GM12878 (cell line): Measurements from ENCODE around the gene MMP14. TPM values are rescaled to one million over a fixed set of nuclear protein-coding genes. Genes with fewer than 3 reads are reported as not detected.

ENCODE experiments used
- ATAC-seq: fragments of 200-7000 bp; cut with Tn5 transposase; 3 replicates; pipeline ENCODE4 v1.9.1; 2020; ENCODE audit warnings: mild to moderate bottlenecking, moderate library complexity
- BruUV-seq: library from RNA; stranded (reverse); fragments of 400-500 nt; replicated peaks from 2 replicates; lab custom pipeline; 2021; lab: Mats Ljungman, UMichigan
- CTCF ChIA-PET: fragments of 300-600 bp; sonication (Branson Sonifier 250); formaldehyde crosslinking; extraction: SDS; loops from one replicate; lab custom pipeline; 2021; ENCODE audit warnings: inconsistent platforms; lab: Yijun Ruan, JAX
- POLR2A ChIA-PET: fragments of 350-600 bp; formaldehyde crosslinking; extraction: SDS; loops from one replicate; lab custom pipeline; 2021; ENCODE audit warnings: inconsistent platforms; lab: Charles Lee
- RAD21 ChIA-PET: fragments of 300-600 bp; sonication (Branson Sonifier 250); formaldehyde crosslinking; loops from one replicate; lab custom pipeline; 2023; ENCODE audit warnings: antibody characterized with exemption; ENCODE audit not compliant: unreplicated experiment; lab: Charles Lee
- SMC1A ChIA-PET: fragments of 300-600 bp; sonication (Branson Sonifier 250); formaldehyde crosslinking; loops from one replicate; lab custom pipeline; 2023; ENCODE audit not compliant: unreplicated experiment, uncharacterized antibody; lab: Charles Lee
- DNase-seq: peaks from one replicate; pipeline ENCODE4 v3.0.0-alpha.2; 2011; ENCODE audit warnings: low read depth, low spot score
- FAIRE-seq: peaks from 3 replicates; lab custom pipeline; 2011; peaks lifted over from hg19 to GRCh38; lab: Jason Lieb, UNC
- H2AFZ ChIP-seq: 2 replicates; pipeline ENCODE4 v1.6.0; 2011; ENCODE audit warnings: low read depth, low read length, control low read depth; ENCODE audit not compliant: control insufficient read depth
- H3K27ac ChIP-seq: 2 replicates; pipeline ENCODE4 v1.5.1; 2011; ENCODE audit warnings: control low read depth; ENCODE audit not compliant: control insufficient read depth, insufficient read depth
- H3K27me3 ChIP-seq, 2 experiments: replicated peaks in 1 of 2; 2 replicates each; pipeline versions ENCODE4 v1.6.0 to v1.6.1; 2011; ENCODE audit warnings: low read length in 1 of 2; ENCODE audit not compliant: control insufficient read depth in 2 of 2, insufficient read depth in 2 of 2
- H3K36me3 ChIP-seq, 2 experiments: 2 replicates each; pipeline ENCODE4 v1.5.1; 2011; ENCODE audit warnings: low read length in 1 of 2; ENCODE audit not compliant: control insufficient read depth in 2 of 2, insufficient read depth in 2 of 2
- H3K4me1 ChIP-seq: 2 replicates; pipeline ENCODE4 v1.6.1; 2011; ENCODE audit warnings: mild to moderate bottlenecking, low read length, moderate library complexity, mixed read lengths; ENCODE audit not compliant: control insufficient read depth, insufficient read depth
- H3K4me2 ChIP-seq: 2 replicates; pipeline ENCODE4 v1.6.0; 2011; ENCODE audit warnings: control low read depth; ENCODE audit not compliant: control insufficient read depth, insufficient read depth
- H3K4me3 ChIP-seq: fragments of 200-600 bp; sonication (generic); 2 replicates; pipeline ENCODE4 v1.5.1; 2016
- H3K79me2 ChIP-seq: 2 replicates; pipeline ENCODE4 v1.6.0; 2011; ENCODE audit warnings: low read length; ENCODE audit not compliant: control insufficient read depth, insufficient read depth
- H3K9ac ChIP-seq: 2 replicates; pipeline ENCODE4 v1.8.0; 2011; ENCODE audit warnings: low read length, control low read depth, mixed read lengths; ENCODE audit not compliant: control insufficient read depth, insufficient read depth
- H3K9me3 ChIP-seq: replicated peaks from 3 replicates; pipeline ENCODE4 v1.5.1; 2011; ENCODE audit warnings: mild to moderate bottlenecking, low read length; ENCODE audit not compliant: control insufficient read depth, insufficient read depth
- H4K20me1 ChIP-seq: 2 replicates; pipeline ENCODE4 v1.6.0; 2011; ENCODE audit not compliant: control insufficient read depth, insufficient read depth
- POLR2A ChIP-seq: IDR thresholded peaks from 2 replicates; pipeline ENCODE4 v1.6.1; 2011; ENCODE audit warnings: low read depth, mild to moderate bottlenecking, low read length
- RFX5 ChIP-seq: IDR thresholded peaks from 2 replicates; pipeline ENCODE4 v1.6.1; 2011; ENCODE audit warnings: low read depth, low read length, improper control_type of control experiment
- WGBS: methylation state at CpG from one replicate; pipeline ENCODE4 v1.1.6; 2016; ENCODE audit warnings: low lambda C conversion rate; ENCODE audit not compliant: insufficient replicate concordance, insufficient coverage; ENCODE audit errors: missing lambda C conversion rate; 5-methylcytosine and 5-hydroxymethylcytosine counted together
- in situ Hi-C: fragments of 300-500 bp; cut with MboI; formaldehyde crosslinking; loops from 9 replicates; pipeline ENCODE4 v1.14.3; 2018; ENCODE audit warnings: mixed read lengths
- intact Hi-C: fragments of 100-400 bp; cut with micrococcal nuclease; formaldehyde crosslinking; loops from one replicate; pipeline ENCODE4 v1.14.2; 2022; ENCODE audit not compliant: unreplicated experiment
- polyA plus RNA-seq, 11 experiments: library from polyadenylated mRNA; depleted of rRNA in 4 of 11; unstranded in 6 of 11; stranded (reverse) in 5 of 11; fragments of >200 nt; fragmentation: Nextera tagmentation in 4 of 11; fragmentation: Illumina TruSeq in 1 of 11; extraction: Ambion mirVana in 4 of 11; extraction: Trizol in 1 of 11; gene quantifications; 1 replicate in 1 of 11; 2 replicates in 10 of 11; pipeline versions ENCODE4 v1.2.1 to v1.2.3, GENCODE V29; 2011 to 2016; ENCODE audit warnings: inconsistent platforms in 2 of 11, missing spikeins in 2 of 11, low read depth in 1 of 11
- total RNA-seq, 4 experiments: library from RNA; depleted of rRNA in 3 of 4; stranded (reverse); fragments of >200 nt in 3 of 4; fragmentation: Illumina TruSeq in 1 of 4; extraction: Trizol in 1 of 4; gene quantifications; 2 replicates each; pipeline versions ENCODE4 v1.2.1 to v1.2.3, GENCODE V29; 2013 to 2021
- TF ChIP-seq, protein P1 (sequence below): IDR thresholded peaks from 2 replicates; pipeline ENCODE4 v1.6.1; 2011; ENCODE audit warnings: borderline replicate concordance, low read depth, mild to moderate bottlenecking, moderate library complexity, low read length; ENCODE audit not compliant: insufficient read depth, poor library complexity, severe bottlenecking

Gene MMP14
- total and polyA plus RNA-seq, 10 of the 15 experiments (the other 5 are each of a cell fraction or from before 2014, with no cell fraction given), result 0.31 to 1.9 (median 0.70) TPM; not detected in 2

- TF ChIP-seq, protein P1, sequence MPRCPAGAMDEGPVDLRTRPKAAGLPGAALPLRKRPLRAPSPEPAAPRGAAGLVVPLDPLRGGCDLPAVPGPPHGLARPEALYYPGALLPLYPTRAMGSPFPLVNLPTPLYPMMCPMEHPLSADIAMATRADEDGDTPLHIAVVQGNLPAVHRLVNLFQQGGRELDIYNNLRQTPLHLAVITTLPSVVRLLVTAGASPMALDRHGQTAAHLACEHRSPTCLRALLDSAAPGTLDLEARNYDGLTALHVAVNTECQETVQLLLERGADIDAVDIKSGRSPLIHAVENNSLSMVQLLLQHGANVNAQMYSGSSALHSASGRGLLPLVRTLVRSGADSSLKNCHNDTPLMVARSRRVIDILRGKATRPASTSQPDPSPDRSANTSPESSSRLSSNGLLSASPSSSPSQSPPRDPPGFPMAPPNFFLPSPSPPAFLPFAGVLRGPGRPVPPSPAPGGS, result peak; percentile 86
- TF ChIP-seq, all 136 proteins: peak for 3
Observed at GRCh38 chr14:22875748-22876319, 39.4 kb downstream of the MMP14 start (continued).

- intact Hi-C loops, result no loop called here
Observed at GRCh38 chr14:22877000-22877501, 40.7 kb downstream of the MMP14 start.

More at GRCh38 chr14:22877000-22877501, 40.7 kb downstream of the MMP14 start:
- CTCF ChIA-PET, result interaction anchor here (0.9 to 6.9 kb wide), 2 partner anchors 18 to 24 kb away, joined by 4 to 91 read pairs; no protein-coding TSS in a partner anchor
- Histone ChIP-seq H3K36me3 (peaks cover 22 to 30% of the 10 kb centered on the region in 2 experiments), H3K27me3 (no peaks in the 10 kb centered on the region), H3K4me1 (peaks cover 2% of the 10 kb centered on the region; the same call in 1 of the 2 replicates), H3K9ac (no peak overlapping the region), H3K9me3 (no peaks in the 10 kb centered on the region), H3K27ac (no peak overlapping the region), H3K4me3 (no peak overlapping the region), H2AFZ (no peak overlapping the region), H4K20me1 (no peaks in the 10 kb centered on the region), H3K79me2 (peaks cover 16% of the 10 kb centered on the region), H3K4me2 (no peak overlapping the region)
- TF ChIP-seq POLR2A (peak; percentile 32; the same call in 1 of the 2 replicates), RFX5 (no peak)
- POLR2A ChIA-PET, result no interaction called here
- in situ Hi-C loops, result no loop called here
- BruUV-seq, result no TSS peak
- DNase-seq, result no peak
- 97% methylated on average over 22 of the region's 22 CpGs for WGBS
- ATAC-seq, result no peak
- RAD21 ChIA-PET, result interaction anchor here (0.6 kb wide), 1 partner anchor 11 kb away, joined by 4 read pairs; no protein-coding TSS in a partner anchor
- no peak for FAIRE-seq
- SMC1A ChIA-PET, result no interaction called here
